GM13977 (cell line): ENCODE measurements around the gene CHST15.

Source experiments
- DNase-seq: peaks from one replicate; pipeline ENCODE4 v3.0.0; 2012; ENCODE audit warnings: low spot score
- CTCF ChIP-seq: IDR thresholded peaks from 2 replicates; pipeline ENCODE4 v1.5.1; 2012; ENCODE audit warnings: mild to moderate bottlenecking, control low read depth; ENCODE audit not compliant: insufficient read depth; ENCODE audit errors: extremely low read depth, missing control alignments
- in situ Hi-C: fragments of 300-500 bp; cut with MboI; formaldehyde crosslinking; loops from one replicate; pipeline ENCODE4 v1.12.0; 2022; ENCODE audit warnings: low sequenced_read_pairs, low pct_unique_long_range_greater_than_20kb, mixed read lengths, inconsistent platforms; ENCODE audit not compliant: unreplicated experiment

Gene CHST15

GRCh38 chr10:124072106-124072505 is 21.3 kb downstream of the CHST15 start:
- DNase-seq, result no peak
- in situ Hi-C loops, result no loop called here
- TF ChIP-seq CTCF, result no peak

- in situ Hi-C loops, result no loop called here
- TF ChIP-seq CTCF, result no peak
- no peak for DNase-seq
Measured at GRCh38 chr10:124071141-124071540, 22.3 kb downstream of the CHST15 start.

- no peak for TF ChIP-seq CTCF
- no peak for DNase-seq
- in situ Hi-C loops, result no loop called here
Measured at GRCh38 chr10:124070666-124071065, 22.7 kb downstream of the CHST15 start.

GRCh38 chr10:124069341-124070264 is 23.8 kb downstream of the CHST15 start:
- in situ Hi-C loops, result no loop called here
- no peak for TF ChIP-seq CTCF
- DNase-seq, result no peak

- in situ Hi-C loops, result no loop called here
- DNase-seq, result no peak
- TF ChIP-seq CTCF, result no peak
Measured at GRCh38 chr10:124068929-124069328, 24.5 kb downstream of the CHST15 start.

- TF ChIP-seq CTCF, result no peak
- no peak for DNase-seq
- in situ Hi-C loops, result no loop called here
Measured at GRCh38 chr10:124067825-124068400, 25.5 kb downstream of the CHST15 start.
